AG10803 (cell line): ENCODE data around the gene KCTD16.

Experiments used
- DNase-seq: peaks from one replicate; pipeline ENCODE4 v3.0.0; 2010; ENCODE audit warnings: low read depth
- H3K4me3 ChIP-seq: 2 replicates; pipeline ENCODE4 v1.5.1; 2011; ENCODE audit warnings: mild to moderate bottlenecking, low read length, control low read depth
- TF ChIP-seq, protein P1 (sequence below): conservative IDR thresholded peaks from 2 replicates; pipeline ENCODE4 v1.5.1; 2011; ENCODE audit warnings: mild to moderate bottlenecking, low read length, control low read depth, inconsistent platforms

The KCTD16 gene

DNA sequence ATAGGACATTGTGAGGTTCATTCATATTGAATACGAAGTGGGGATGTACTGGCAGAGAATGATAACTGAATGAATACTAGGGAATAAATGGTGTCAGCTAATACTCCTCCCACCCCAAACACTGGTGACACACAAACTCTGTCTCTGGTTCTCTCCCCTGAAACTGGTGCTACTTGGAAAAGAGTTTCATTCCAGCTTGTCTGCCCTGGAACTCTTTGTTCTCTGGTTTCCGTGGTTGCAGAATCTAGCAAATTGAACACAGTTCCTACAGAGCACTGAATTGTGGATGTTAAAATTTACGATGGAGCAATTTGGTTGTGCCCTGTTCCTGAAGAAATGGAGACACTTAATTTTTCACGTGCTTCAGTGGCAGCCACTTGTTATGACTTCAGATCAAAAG, 181.7 kb downstream of the KCTD16 start:
- DNase-seq = no peak
- TF ChIP-seq, protein P1, sequence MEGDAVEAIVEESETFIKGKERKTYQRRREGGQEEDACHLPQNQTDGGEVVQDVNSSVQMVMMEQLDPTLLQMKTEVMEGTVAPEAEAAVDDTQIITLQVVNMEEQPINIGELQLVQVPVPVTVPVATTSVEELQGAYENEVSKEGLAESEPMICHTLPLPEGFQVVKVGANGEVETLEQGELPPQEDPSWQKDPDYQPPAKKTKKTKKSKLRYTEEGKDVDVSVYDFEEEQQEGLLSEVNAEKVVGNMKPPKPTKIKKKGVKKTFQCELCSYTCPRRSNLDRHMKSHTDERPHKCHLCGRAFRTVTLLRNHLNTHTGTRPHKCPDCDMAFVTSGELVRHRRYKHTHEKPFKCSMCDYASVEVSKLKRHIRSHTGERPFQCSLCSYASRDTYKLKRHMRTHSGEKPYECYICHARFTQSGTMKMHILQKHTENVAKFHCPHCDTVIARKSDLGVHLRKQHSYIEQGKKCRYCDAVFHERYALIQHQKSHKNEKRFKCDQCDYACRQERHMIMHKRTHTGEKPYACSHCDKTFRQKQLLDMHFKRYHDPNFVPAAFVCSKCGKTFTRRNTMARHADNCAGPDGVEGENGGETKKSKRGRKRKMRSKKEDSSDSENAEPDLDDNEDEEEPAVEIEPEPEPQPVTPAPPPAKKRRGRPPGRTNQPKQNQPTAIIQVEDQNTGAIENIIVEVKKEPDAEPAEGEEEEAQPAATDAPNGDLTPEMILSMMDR = no peak
- no peak overlapping the region for H3K4me3 ChIP-seq

- H3K4me3 ChIP-seq = no peak overlapping the region
- TF ChIP-seq, protein P1 = no peak
- DNase-seq = no peak
Measured at GRCh38 chr5:144352732-144353317, 182.2 kb downstream of the KCTD16 start.

DNA sequence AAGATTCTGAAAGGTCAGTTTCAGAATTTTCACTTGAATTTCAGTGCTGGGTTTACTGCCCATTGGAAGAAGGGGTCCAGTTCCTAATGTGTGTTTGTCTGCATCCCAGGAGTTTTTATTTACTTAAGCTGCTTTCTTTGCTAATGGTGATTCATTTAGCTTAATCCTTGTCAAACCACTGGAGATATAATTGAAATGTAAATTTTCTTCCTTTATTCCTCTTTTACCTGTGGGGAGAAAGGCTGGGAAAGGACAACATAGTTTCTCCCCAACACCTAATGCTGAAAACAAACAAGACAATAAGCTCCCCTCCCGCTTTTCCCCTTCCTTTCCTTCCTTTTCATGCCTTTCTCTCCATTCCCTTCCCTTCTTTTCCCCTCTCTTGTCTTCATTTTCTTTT, 185.8 kb downstream of the KCTD16 start:
- DNase-seq = no peak
- TF ChIP-seq, protein P1 = no peak
- H3K4me3 ChIP-seq = no peak overlapping the region

- TF ChIP-seq, protein P1 = no peak
- no peak for DNase-seq
- H3K4me3 ChIP-seq = no peak overlapping the region
Measured at GRCh38 chr5:144361406-144361805, 190.7 kb downstream of the KCTD16 start.

GRCh38 chr5:144365885-144366284, 195.2 kb downstream of the KCTD16 start:
- DNase-seq = no peak

GRCh38 chr5:144367991-144368390, 197.3 kb downstream of the KCTD16 start:
- no peak overlapping the region for H3K4me3 ChIP-seq
- DNase-seq = no peak
- TF ChIP-seq, protein P1 = no peak

More at GRCh38 chr5:144365885-144366284, 195.2 kb downstream of the KCTD16 start:
- no peak overlapping the region for H3K4me3 ChIP-seq
- TF ChIP-seq, protein P1 = no peak

GRCh38 chr5:144368556-144368955, 197.9 kb downstream of the KCTD16 start:
- TF ChIP-seq, protein P1 = no peak
- no peak overlapping the region for H3K4me3 ChIP-seq
- peak; percentile 5 for DNase-seq
